CD4-positive, alpha-beta T cell treated with Interleukin-10 for 1 hour (primary cell): ENCODE results near the gene RAB27B.
"Not testable (repeated sequence)": the region's sequence is repeated elsewhere in the genome, so short reads cannot be mapped to it uniquely, and the experiment has no call there.

Experiments
- DNase-seq: peaks from one replicate; pipeline ENCODE4 v3.0.0-alpha.2; 2020

RAB27B gene, protein sequence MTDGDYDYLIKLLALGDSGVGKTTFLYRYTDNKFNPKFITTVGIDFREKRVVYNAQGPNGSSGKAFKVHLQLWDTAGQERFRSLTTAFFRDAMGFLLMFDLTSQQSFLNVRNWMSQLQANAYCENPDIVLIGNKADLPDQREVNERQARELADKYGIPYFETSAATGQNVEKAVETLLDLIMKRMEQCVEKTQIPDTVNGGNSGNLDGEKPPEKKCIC

DNA sequence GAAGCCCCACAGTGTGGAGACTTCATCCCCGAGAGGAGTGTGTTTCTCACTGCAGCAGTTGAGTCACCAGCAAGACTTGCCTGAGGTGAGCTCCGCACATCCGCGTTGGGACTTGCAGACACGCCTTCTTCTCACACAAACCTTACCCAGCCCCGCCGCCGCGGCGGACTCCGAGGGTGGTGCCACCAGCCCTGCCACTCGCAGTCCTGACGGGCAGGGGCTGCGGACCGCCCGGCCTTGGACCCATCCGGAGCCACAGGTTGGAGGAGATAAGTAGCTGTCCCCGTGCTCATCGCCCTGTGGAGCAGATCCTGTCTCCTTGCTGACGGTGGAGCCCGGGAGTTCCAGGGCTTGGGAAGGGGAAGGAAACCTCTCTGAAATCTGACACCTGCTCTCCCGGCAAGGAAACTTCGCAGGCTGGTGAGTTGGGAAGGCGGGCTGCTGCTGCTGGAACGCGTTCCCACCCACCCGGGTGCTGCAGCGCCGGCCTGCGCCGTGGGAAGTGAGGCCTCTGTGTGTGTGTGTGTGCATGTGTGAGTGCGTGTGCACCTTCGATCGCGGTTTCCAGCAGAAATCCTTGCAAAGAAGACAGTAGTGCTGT, at the start of gene RAB27B:
RAB27B (plus strand) TSS at position 197 of the 601 bp plus-strand sequence. CDS start 49,109 bp downstream, outside the sequence.
- DNase-seq: peak; percentile 67

DNA sequence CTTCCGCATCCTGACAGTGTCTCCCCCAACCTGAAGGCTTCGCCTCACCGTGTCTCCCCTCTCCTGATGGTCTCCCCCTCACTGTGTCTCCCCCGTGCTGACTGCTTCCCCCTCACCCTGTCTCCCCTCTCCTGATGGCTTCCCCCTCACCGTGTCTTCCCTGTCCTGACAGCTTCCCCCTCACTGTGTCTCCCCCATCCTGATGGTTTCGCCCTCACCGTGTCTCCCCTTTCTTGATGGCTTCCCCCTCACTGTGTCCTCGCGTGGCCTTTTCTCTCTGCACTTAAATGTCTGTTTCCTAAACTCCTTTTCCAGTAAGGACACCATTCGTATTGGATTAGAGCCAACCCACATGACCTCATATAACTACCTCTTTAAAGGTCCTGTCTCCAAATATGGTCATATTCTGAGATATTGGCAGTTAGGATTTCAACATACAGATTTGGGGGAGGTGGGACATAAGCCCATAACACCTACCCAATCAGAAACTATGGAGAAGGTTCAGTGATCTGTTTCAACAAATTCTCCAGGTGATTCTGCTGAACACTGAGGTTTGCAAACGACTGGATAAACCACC, 47.9 kb upstream of the RAB27B start:
- no peak for DNase-seq

DNA sequence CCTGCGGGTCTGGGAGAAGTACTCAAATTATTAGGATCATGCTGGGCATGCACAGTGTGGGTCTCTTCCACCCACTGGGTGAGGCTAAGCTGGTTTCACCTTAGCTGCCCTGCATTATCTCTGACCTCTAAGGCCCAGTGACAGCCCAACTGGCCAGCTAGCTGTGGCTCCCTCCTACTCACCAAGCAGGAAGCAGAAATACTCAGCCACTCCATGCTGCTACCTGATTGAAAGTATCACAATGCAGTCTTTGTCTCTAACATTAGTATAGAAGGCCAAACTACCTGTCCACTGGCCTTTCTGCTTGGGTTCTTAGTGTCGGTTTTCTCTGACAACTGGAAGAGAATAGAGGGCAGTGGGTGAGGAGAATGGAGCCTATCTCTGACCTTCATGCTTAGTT, 47.3 kb upstream of the RAB27B start:
- DNase-seq: no peak

DNA sequence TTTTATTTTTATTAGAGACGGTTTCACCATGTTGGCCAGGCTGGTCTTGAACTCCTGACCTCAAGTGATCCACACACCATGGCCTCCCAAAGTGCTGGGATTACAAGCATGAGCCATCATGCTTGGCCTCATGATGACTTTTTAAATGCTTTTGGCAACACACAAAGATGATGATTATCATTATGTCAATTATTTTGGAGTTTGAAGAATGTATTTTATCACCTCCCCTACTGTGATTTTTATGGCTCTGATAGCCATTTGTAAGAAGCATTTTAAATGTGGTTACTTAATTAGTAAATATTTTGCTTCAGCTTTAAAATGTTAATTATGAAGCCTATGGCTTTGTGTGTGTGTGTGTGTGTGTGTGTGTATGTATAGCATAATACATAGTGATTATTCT, 45.1 kb upstream of the RAB27B start:
- DNase-seq: no peak

DNA sequence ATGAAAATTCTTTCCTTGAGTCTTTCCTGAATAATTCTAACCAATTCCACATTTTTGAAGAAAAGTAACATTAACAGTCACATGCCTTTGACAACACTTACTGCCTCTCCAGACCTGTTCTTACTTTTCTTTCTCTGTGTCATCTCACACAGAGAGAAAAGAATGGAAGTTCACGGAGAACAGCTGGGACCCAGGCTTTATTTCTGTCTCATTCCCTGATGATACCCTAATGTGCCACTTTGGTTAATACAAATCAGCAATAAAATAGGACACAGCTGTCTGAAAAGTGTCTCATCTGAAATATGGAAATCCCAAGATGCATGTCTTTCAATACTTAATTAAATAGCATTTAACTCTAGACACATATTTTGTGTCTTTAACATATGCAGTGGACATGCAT, 42.1 kb upstream of the RAB27B start:
- no peak for DNase-seq

DNA sequence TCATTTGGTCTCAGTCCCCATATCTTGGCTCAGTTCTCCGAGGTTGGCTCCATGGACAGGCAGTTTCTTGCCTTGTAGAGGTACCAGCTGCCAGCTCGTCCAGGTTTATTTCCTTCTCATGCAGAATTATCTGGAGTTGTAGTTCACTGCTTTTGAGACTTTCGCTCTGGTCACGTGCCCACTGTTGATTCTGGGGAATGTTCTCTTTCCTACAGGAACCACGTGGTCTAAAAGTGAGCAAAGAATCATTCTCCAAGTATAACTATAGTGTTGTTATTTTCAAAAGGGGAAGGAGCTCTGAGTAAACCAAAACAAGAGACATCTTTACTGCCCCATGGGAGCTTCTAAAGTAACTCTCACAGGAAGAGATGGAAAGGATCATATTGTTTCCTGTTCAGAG, 41.2 kb upstream of the RAB27B start:
- DNase-seq: no peak

DNA sequence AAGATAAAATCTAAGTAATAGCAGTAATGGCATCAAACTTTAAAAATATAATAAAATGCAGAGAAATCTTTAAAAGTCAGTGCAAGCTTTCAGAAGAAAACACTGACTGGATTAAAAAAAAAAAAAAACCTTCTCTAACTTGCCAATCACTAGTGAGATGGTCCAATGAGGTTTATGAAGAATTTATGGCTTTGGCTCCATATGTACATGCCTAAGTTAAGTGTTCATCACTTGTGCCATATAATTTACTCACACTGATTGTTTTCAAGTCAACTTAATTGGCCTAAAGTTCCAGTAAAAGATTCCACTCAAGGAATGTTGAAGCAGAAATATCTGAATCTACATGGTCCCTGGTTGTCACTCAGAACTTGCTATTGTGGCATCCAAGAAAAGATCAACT, 40.7 kb upstream of the RAB27B start:
- DNase-seq: no peak

DNA sequence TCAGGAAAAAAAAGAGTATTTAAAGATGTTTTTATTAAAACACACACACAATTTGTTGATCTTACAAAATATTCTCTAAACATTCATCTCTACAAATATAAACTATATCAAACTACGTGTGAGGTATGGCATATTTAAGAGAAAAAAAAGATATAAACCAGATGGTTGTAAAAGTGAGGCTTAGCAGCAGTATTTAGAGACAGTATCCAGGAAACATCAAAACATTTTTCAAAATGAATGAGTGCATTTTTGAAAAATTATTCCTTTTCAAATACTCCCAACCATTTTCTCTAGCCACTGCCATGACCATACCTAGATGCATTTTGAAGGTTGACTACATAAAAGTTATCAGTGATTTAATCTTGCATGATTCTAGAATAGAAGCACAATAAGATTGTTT, 38.2 kb upstream of the RAB27B start:
- no peak for DNase-seq

DNA sequence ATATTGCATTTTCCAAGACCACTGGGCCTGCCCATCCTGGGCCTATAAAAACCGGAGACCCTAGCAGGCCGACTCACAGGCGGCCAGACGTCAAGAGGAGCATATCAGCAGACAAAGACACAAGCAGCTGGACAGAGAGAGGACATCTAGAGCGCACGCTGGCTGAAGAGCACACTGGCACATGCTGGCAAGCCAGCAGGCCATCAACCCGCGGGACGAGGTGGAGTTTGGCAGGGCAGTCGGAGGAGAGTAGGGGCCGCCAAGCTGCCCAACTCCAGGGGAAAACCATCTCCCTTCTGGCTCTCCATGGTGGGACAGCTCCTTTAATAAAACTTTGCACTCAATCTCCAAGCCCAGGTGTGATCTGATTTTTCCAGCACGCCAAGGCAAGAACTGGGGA, 36.6 kb upstream of the RAB27B start:
- no peak for DNase-seq

DNA sequence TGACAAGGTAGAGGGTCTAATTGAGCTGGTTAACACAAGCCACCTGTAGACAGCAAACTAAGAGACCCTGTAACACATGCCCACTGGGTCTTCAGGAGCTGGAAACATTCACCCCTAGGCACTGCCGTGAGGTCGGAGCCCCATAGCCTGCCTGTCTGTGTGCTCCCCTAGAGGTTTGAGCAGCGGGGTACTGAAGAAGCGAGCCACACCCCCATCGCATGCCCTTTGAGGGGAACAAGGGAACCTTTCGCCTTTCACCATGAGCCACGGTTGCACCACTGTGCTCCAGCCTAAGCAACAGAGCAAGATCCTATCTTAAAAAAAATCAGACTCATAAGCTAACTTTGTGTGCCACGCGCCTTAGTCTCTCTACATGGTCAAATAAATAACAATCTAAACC, 36.2 kb upstream of the RAB27B start:
- DNase-seq: no peak

DNA sequence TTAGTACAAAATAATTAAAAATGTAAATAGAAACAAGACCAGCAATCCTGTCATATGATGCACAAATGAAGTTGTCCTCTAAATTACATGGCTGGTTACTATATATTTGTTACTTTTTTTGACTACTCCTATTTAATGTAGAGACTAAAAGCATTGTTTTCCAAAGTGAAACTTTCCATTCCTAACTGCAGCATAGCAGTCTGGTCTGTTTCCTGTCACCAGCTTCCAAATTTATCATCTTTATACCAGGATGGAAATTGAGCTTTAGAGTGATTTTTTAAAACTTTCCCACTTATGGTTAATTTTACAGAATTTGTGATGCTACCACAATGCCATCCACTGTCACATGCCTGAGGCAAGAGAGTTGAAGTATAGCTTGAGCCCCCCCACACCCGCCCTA, 33.5 kb upstream of the RAB27B start:
- no peak for DNase-seq

DNA sequence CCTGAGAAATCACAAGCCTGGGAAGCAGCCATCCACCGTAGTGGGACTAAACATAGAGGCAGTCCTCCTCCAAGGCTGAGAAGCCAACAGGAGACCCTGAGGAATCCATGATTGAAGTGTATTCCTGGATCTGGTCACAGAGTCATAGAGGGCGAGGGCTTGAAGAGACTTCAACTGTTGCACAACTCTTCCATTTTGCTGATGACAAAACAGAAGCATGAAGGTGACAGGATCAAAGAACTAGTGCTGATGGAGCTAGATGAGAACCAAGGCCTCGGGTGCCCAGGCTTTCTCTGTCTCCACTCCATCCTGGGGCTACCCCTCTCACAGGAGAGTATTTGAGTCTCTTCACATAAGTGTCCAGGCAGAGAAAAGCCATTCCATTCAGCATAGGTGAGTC, 30.1 kb upstream of the RAB27B start:
- no peak for DNase-seq

DNA sequence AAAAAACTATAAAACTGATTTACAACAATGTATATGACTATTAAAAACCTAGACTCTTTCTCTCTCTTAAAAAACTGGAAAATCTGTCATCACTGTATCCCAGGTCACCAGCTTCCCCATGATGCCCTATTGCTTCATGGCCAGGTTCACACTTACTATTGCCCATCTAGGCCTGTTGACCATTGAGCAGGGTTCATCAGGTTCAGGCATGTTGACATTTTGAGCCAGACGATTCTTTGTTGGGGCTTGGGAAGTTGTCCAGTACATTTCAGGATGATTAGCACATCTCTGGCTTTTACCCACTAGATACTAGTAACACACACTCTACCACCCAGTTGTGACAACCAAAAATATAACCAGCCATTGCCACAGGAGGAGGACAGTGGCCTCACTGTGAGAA, 26.9 kb upstream of the RAB27B start:
- no peak for DNase-seq

DNA sequence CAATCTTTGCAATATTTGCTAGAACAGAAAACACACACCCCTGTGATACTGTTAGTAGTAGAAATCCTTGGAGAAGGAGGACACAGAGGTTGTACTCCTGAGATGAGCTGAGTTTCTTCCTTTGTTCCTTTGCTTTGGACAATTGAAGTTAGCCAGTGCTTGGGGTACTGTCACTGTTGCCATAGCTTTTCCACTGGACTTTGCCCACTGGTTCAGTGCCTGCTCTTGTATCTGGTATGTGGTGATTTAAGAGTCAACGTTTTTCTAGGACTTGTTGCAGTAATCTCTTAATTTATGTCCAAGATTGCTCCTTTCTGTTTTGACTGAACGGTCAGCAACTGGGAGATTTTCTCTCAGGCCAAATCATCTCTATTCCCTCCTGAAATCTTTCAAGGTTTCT, 26.1 kb upstream of the RAB27B start:
- no peak for DNase-seq

DNA sequence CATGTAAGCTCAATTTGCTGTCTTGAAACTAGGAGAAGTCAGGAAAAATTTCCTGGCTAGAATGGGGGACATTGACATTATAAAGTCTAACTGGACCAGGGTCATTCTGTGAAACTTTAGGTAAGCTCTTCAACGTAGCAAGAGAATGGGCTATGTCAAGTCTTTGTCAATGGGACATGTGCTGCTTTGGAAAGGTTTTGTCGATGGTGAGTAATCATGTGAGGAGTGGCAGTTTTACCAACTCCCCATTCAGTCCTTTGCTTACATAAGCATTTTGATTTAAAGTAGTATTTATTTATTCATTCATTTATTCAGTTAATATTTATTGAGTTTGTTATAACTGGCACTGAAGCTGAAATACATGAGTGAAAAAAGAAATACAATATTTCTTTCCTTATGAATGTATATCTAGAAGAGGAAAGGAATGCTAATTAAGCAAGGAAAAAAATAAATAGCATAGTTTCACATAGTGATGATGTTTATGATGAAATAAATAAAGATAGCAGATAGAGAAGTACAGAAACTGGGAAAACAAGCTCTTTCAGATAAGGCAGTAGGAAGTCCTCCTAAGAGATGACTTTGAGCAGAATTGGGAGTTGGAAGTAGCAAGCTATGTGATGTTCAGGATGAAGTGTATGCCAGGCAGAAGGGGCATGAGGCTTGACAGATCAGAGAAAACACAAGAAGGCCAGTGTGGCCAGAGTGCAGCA, 25.4 kb upstream of the RAB27B start:
- DNase-seq: no peak

DNA sequence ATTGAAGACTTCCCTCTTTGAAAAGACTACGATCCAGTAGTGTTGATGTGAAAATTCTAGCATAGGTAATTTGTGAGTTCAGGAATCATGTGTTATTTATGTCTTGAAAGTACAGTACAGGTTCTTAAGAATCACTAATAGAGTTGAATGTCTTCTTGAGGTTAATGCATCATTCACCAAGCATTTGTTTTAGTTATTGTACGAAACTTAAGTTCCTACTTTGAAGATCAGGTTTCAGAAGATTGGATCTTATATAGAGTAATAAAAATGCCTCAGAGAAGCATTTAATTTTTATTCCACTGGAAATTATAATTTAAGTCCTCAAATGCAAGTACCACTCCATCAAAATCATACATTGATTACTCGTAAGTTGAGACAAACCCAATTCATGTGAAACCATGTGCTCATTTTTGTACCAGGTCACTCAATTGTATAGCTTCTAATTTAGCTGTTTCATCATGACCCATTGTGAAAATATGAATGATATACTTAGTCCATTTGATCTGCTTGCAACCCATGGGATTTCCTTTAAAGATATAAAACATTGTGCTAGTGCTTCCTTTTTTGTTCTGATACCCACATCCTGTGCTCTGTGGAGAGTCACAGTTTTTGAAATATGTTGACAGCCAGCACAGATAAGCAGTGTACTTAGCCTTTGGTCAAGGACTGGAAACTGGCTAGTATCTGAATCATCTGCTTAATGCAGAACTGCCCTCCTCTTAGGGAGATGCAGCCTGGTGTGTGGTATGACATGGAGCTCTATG, 22.5 kb upstream of the RAB27B start:
- peak; percentile 10 for DNase-seq

DNA sequence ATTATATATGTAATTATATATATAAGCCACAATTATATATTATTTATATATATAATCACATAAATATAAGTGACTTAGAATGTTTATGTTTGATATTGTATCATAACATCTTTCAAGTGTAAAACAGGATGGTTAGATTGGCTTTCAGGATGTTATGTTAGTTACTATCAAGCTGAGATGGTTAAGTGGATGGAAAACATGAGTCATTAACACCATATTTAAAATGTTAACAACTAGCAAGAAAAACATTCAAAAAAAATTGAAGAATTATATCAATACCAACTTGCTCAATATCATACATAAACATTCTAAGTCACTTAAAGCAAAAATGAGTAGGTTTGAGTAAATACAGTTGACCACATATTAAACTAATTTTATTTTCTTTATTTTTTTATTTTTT, 21.8 kb upstream of the RAB27B start:
- DNase-seq: no peak

DNA sequence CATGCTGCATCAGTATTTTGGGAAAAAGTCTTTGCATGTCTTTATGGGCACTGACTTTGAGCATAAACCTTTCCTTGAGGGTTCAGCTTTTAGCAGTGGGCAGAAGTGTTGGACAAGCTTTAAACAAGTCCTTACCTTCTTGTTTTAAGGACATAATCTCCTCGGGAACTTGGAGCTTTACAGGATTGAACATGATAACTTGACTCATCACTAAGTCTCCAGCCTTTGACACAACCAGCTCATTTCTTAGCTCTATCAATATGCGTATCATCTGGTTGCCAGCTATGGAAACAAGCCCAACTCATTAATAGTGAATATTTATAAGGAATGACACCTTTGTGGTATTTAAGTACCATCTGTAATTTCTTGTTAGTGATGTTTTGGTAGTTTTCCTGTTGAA, 21.0 kb upstream of the RAB27B start:
- DNase-seq: no peak

DNA sequence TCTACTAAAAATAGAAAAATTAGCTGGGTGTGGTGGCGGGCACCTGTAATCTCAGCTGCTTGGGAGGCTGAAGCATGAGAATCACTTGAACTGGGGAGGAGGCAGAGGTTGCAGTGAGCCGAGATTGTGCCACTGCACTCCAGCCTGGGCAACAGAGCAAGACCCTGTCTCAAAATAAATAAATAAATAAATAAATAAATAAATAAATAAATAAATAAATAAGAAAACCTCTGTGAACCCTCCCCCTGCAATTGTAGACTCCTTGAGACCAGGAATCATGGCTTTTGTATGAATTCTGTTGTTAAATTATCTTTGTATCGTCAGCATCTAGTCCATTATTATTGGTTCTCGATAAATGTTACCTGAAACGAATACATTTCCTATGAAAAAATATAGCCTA, 17.6 kb upstream of the RAB27B start:
- not testable (repeated sequence) for DNase-seq

DNA sequence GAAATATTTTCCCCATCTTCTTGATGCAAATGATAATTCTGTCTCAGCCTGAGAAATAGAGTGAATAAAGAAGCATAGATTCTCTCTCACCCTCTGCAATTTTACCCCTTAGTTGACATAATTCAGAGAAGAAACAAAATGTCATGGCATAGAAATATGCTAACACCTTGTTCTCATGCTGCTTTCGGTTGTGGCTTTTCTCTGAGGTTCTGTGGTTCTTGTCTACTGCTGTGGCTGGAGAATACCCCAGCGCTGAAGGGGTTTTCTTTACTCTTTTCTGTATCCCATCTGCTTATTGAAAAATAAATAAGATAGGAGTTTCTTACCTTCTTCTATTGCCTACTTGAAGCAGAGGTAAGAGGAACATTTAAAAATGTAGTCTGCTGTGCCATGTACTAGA, 15.4 kb upstream of the RAB27B start:
- peak; percentile 31 for DNase-seq

DNA sequence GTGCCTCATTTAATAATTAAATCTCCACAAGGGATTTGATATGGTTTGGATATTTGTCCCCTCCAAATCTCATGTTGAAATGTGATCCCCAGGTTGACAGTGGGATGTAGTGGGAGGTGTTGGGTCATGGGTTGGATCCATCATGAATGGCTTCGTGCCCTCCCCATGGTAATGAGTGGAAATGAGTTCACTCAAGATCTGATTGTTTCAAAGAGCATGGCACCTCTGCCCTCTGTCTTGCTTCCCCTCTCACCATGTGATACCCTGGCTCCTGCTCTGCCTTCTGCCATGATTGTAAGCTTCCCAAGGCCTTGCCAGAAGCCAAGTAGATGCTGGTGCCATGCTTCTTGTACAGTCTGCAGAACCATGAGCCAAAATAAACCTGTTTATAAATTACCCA, 15.0 kb upstream of the RAB27B start:
- no peak for DNase-seq

DNA sequence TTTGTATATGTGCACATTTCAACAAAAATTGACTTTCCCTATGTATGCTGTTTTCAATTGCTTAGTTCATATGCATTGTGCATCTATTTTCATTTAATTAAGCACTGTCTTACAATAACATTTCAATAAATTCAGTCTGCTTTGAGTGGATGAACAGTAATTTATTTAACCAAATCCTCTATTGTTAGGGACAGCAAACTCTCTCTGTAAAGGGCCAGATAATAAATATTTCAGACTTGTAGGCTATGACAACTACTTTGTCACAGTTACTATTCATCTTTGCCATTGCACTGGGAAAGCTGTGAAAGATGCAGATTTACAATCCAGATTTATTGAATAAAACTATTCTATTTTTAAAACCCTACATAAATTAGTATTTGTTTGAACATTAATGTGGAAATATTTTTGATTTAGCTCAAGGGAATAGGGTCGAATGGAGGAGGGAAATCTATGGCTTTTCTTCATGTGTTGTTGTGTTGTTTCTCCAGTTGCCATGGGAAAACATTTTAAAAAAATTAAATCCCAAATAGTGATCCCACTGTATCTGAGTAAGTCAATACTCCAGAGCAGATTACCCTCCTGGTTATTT, 14.2 kb upstream of the RAB27B start:
- DNase-seq: no peak

DNA sequence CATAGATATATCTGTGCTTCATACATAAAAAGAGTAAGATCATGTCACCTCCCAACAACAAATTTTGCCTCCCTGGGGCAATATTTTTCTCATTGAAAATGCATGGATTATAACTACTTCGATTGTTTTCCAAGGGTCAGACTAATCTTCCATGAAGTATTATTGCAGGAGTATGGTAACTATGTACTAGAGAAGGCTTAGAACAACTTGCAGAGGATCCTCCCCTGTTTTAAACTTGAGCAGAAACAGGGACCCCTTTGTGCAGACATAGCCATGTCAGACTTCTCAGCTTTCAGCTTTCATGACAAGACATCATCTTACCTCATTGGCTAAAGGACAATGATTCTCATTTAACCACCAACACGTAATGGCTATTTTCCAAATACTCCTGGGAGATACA, 13.2 kb upstream of the RAB27B start:
- DNase-seq: no peak
